ENCODE results near the gene HOXA7. TPM values are rescaled to one million over a fixed set of nuclear protein-coding genes. Genes with fewer than 3 reads are reported as not detected.

HOXA7 gene
- total and polyA plus RNA-seq, 10 of the 15 experiments (the other 5 are each of a cell fraction or from before 2014, with no cell fraction given), result not detected

GRCh38 chr7:27111042-27111750 is 45.3 kb downstream of the HOXA7 start:
- Histone ChIP-seq H2AFZ (ENCODE audit: control insufficient read depth, low read depth, low read length) (no peak overlapping the region), H3K4me1 (ENCODE audit: control insufficient read depth, insufficient read depth, low read length) (no peaks in the 10 kb centered on the region), H3K4me2 (ENCODE audit: control insufficient read depth, insufficient read depth) (no peak overlapping the region), H3K9ac (ENCODE audit: control insufficient read depth, insufficient read depth, low read length) (no peak overlapping the region), H3K36me3 (ENCODE audit: control insufficient read depth in 2 of 2, insufficient read depth in 2 of 2, low read length in 1 of 2) (no peaks in the 10 kb centered on the region), H3K4me3 (no peak overlapping the region), H3K27me3 (replicated peaks in 1 of 2; ENCODE audit: control insufficient read depth in 2 of 2, insufficient read depth in 2 of 2, low read length in 1 of 2) (no peaks in the 10 kb centered on the region), H4K20me1 (ENCODE audit: control insufficient read depth, insufficient read depth) (no peaks in the 10 kb centered on the region; the same call in 1 of the 2 replicates), H3K79me2 (ENCODE audit: control insufficient read depth, insufficient read depth, low read length) (no peaks in the 10 kb centered on the region), H3K9me3 (replicated peaks; ENCODE audit: control insufficient read depth, insufficient read depth, low read length) (no peaks in the 10 kb centered on the region; the same call in 2 of the 3 replicates), H3K27ac (ENCODE audit: control insufficient read depth, insufficient read depth) (no peak overlapping the region)
- no peak for DNase-seq (ENCODE audit: low read depth, low spot score)
- intact Hi-C loops (cut with micrococcal nuclease; ENCODE audit: unreplicated experiment) (no loop called here), in situ Hi-C loops (cut with MboI) (no loop called here)
- no peak for ATAC-seq
- no TSS peak for BruUV-seq (replicated peaks)
- SMC1A ChIA-PET (ENCODE audit: uncharacterized antibody, unreplicated experiment), result no interaction called here
- FAIRE-seq, result no peak
- POLR2A ChIA-PET, result no interaction called here
- RAD21 ChIA-PET (ENCODE audit: unreplicated experiment), result no interaction called here
- 37% methylated on average over 6 of the region's 6 CpGs for WGBS (ENCODE audit: insufficient coverage, insufficient replicate concordance, low lambda C conversion rate, missing lambda C conversion rate)
- TF ChIP-seq ZNF217 (IDR thresholded peaks at IDR 0.05) (no peak), ZBTB40 (IDR thresholded peaks at IDR 0.05; ENCODE audit: borderline replicate concordance) (no peak), ZNF592 (IDR thresholded peaks at IDR 0.05) (no peak), USF1 (IDR thresholded peaks at IDR 0.05; ENCODE audit: borderline replicate concordance, extremely low read length, insufficient read depth, low read depth, low read length) (no peak), RBBP5 (conservative IDR thresholded peaks at IDR 0.05) (no peak), FOXK2 (IDR thresholded peaks at IDR 0.05) (no peak), TBL1XR1 (IDR thresholded peaks at IDR 0.05; ENCODE audit: low read depth, low read length) (no peak), POLR2A (IDR thresholded peaks at IDR 0.05; ENCODE audit: low read depth, low read length) (no peak), IKZF2 (IDR thresholded peaks at IDR 0.05) (no peak)
- CTCF ChIA-PET, result no interaction called here
